GM12878 (cell line): Measurements from ENCODE around the gene MRPS14. TPM values are rescaled to one million over a fixed set of nuclear protein-coding genes. Genes with fewer than 3 reads are reported as not detected.

ENCODE experiments used
- ATAC-seq: fragments of 200-7000 bp; cut with Tn5 transposase; 3 replicates; pipeline ENCODE4 v1.9.1; 2020; ENCODE audit warnings: mild to moderate bottlenecking, moderate library complexity
- BruUV-seq: library from RNA; stranded (reverse); fragments of 400-500 nt; replicated peaks from 2 replicates; lab custom pipeline; 2021; lab: Mats Ljungman, UMichigan
- CTCF ChIA-PET: fragments of 300-600 bp; sonication (Branson Sonifier 250); formaldehyde crosslinking; extraction: SDS; loops from one replicate; lab custom pipeline; 2021; ENCODE audit warnings: inconsistent platforms; lab: Yijun Ruan, JAX
- POLR2A ChIA-PET: fragments of 350-600 bp; formaldehyde crosslinking; extraction: SDS; loops from one replicate; lab custom pipeline; 2021; ENCODE audit warnings: inconsistent platforms; lab: Charles Lee
- RAD21 ChIA-PET: fragments of 300-600 bp; sonication (Branson Sonifier 250); formaldehyde crosslinking; loops from one replicate; lab custom pipeline; 2023; ENCODE audit warnings: antibody characterized with exemption; ENCODE audit not compliant: unreplicated experiment; lab: Charles Lee
- SMC1A ChIA-PET: fragments of 300-600 bp; sonication (Branson Sonifier 250); formaldehyde crosslinking; loops from one replicate; lab custom pipeline; 2023; ENCODE audit not compliant: unreplicated experiment, uncharacterized antibody; lab: Charles Lee
- DNase-seq: peaks from one replicate; pipeline ENCODE4 v3.0.0-alpha.2; 2011; ENCODE audit warnings: low read depth, low spot score
- FAIRE-seq: peaks from 3 replicates; lab custom pipeline; 2011; peaks lifted over from hg19 to GRCh38; lab: Jason Lieb, UNC
- H2AFZ ChIP-seq: 2 replicates; pipeline ENCODE4 v1.6.0; 2011; ENCODE audit warnings: low read depth, low read length, control low read depth; ENCODE audit not compliant: control insufficient read depth
- H3K27ac ChIP-seq: 2 replicates; pipeline ENCODE4 v1.5.1; 2011; ENCODE audit warnings: control low read depth; ENCODE audit not compliant: control insufficient read depth, insufficient read depth
- H3K27me3 ChIP-seq, 2 experiments: replicated peaks in 1 of 2; 2 replicates each; pipeline versions ENCODE4 v1.6.0 to v1.6.1; 2011; ENCODE audit warnings: low read length in 1 of 2; ENCODE audit not compliant: control insufficient read depth in 2 of 2, insufficient read depth in 2 of 2
- H3K36me3 ChIP-seq, 2 experiments: 2 replicates each; pipeline ENCODE4 v1.5.1; 2011; ENCODE audit warnings: low read length in 1 of 2; ENCODE audit not compliant: control insufficient read depth in 2 of 2, insufficient read depth in 2 of 2
- H3K4me1 ChIP-seq: 2 replicates; pipeline ENCODE4 v1.6.1; 2011; ENCODE audit warnings: mild to moderate bottlenecking, low read length, moderate library complexity, mixed read lengths; ENCODE audit not compliant: control insufficient read depth, insufficient read depth
- H3K4me2 ChIP-seq: 2 replicates; pipeline ENCODE4 v1.6.0; 2011; ENCODE audit warnings: control low read depth; ENCODE audit not compliant: control insufficient read depth, insufficient read depth
- H3K4me3 ChIP-seq: fragments of 200-600 bp; sonication (generic); 2 replicates; pipeline ENCODE4 v1.5.1; 2016
- H3K79me2 ChIP-seq: 2 replicates; pipeline ENCODE4 v1.6.0; 2011; ENCODE audit warnings: low read length; ENCODE audit not compliant: control insufficient read depth, insufficient read depth
- H3K9ac ChIP-seq: 2 replicates; pipeline ENCODE4 v1.8.0; 2011; ENCODE audit warnings: low read length, control low read depth, mixed read lengths; ENCODE audit not compliant: control insufficient read depth, insufficient read depth
- H3K9me3 ChIP-seq: replicated peaks from 3 replicates; pipeline ENCODE4 v1.5.1; 2011; ENCODE audit warnings: mild to moderate bottlenecking, low read length; ENCODE audit not compliant: control insufficient read depth, insufficient read depth
- H4K20me1 ChIP-seq: 2 replicates; pipeline ENCODE4 v1.6.0; 2011; ENCODE audit not compliant: control insufficient read depth, insufficient read depth
- CHD4 ChIP-seq: fragments of 200-600 bp; sonication (generic); IDR thresholded peaks from 2 replicates; pipeline ENCODE4 v1.6.1; 2016; ENCODE audit warnings: mild to moderate bottlenecking
- JUND ChIP-seq: IDR thresholded peaks from 2 replicates; pipeline ENCODE4 v1.6.1; 2012; ENCODE audit warnings: low read depth, mild to moderate bottlenecking, low read length, improper control_type of control experiment, moderate library complexity
- KAT2A ChIP-seq: conservative IDR thresholded peaks from 2 replicates; pipeline ENCODE4 v1.6.1; 2011; ENCODE audit warnings: low read depth, low read length; ENCODE audit not compliant: control insufficient read depth
- MTA3 ChIP-seq: IDR thresholded peaks from 2 replicates; pipeline ENCODE4 v1.6.1; 2012; ENCODE audit warnings: low read length, inconsistent platforms, borderline replicate concordance
- MYC ChIP-seq: IDR thresholded peaks from 2 replicates; pipeline ENCODE4 v1.6.1; 2011; ENCODE audit warnings: mild to moderate bottlenecking, low read length, moderate library complexity, inconsistent platforms; ENCODE audit not compliant: insufficient read depth, insufficient replicate concordance, insufficient read length, severe bottlenecking
- NFXL1 ChIP-seq: fragments of 450-650 bp; IDR thresholded peaks from 2 replicates; pipeline ENCODE4 v1.6.1; 2017; ENCODE audit warnings: antibody characterized with exemption, mild to moderate bottlenecking, borderline replicate concordance
- NFYA ChIP-seq: IDR thresholded peaks from 2 replicates; pipeline ENCODE4 v1.6.1; 2011; ENCODE audit warnings: low read depth, mild to moderate bottlenecking, low read length, improper control_type of control experiment, borderline replicate concordance
- STAT1 ChIP-seq: fragments of 450-650 bp; conservative IDR thresholded peaks from 2 replicates; pipeline ENCODE4 v1.6.1; 2014; ENCODE audit warnings: antibody characterized with exemption, mild to moderate bottlenecking
- WGBS: methylation state at CpG from one replicate; pipeline ENCODE4 v1.1.6; 2016; ENCODE audit warnings: low lambda C conversion rate; ENCODE audit not compliant: insufficient replicate concordance, insufficient coverage; ENCODE audit errors: missing lambda C conversion rate; 5-methylcytosine and 5-hydroxymethylcytosine counted together
- in situ Hi-C: fragments of 300-500 bp; cut with MboI; formaldehyde crosslinking; loops from 9 replicates; pipeline ENCODE4 v1.14.3; 2018; ENCODE audit warnings: mixed read lengths
- intact Hi-C: fragments of 100-400 bp; cut with micrococcal nuclease; formaldehyde crosslinking; loops from one replicate; pipeline ENCODE4 v1.14.2; 2022; ENCODE audit not compliant: unreplicated experiment
- polyA plus RNA-seq, 11 experiments: library from polyadenylated mRNA; depleted of rRNA in 4 of 11; unstranded in 6 of 11; stranded (reverse) in 5 of 11; fragments of >200 nt; fragmentation: Nextera tagmentation in 4 of 11; fragmentation: Illumina TruSeq in 1 of 11; extraction: Ambion mirVana in 4 of 11; extraction: Trizol in 1 of 11; gene quantifications; 1 replicate in 1 of 11; 2 replicates in 10 of 11; pipeline versions ENCODE4 v1.2.1 to v1.2.3, GENCODE V29; 2011 to 2016; ENCODE audit warnings: inconsistent platforms in 2 of 11, missing spikeins in 2 of 11, low read depth in 1 of 11
- total RNA-seq, 4 experiments: library from RNA; depleted of rRNA in 3 of 4; stranded (reverse); fragments of >200 nt in 3 of 4; fragmentation: Illumina TruSeq in 1 of 4; extraction: Trizol in 1 of 4; gene quantifications; 2 replicates each; pipeline versions ENCODE4 v1.2.1 to v1.2.3, GENCODE V29; 2013 to 2021
- TF ChIP-seq, protein P1 (sequence below): fragments of 450-650 bp; IDR thresholded peaks from 2 replicates; pipeline ENCODE4 v1.6.1; 2017; ENCODE audit warnings: antibody characterized with exemption, mild to moderate bottlenecking, moderate library complexity
- TF ChIP-seq, protein P2 (sequence below): IDR thresholded peaks from 2 replicates; pipeline ENCODE4 v1.6.1; 2011; ENCODE audit warnings: borderline replicate concordance, low read depth, mild to moderate bottlenecking, moderate library complexity, mixed read lengths, low read length; ENCODE audit not compliant: insufficient read depth; ENCODE audit errors: extremely low read length
- TF ChIP-seq, protein P3 (sequence below): fragments of 450-650 bp; IDR thresholded peaks from 2 replicates; pipeline ENCODE4 v1.6.1; 2016; ENCODE audit warnings: mild to moderate bottlenecking
- TF ChIP-seq, protein P4 (sequence below): fragments of 450-650 bp; IDR thresholded peaks from 2 replicates; pipeline ENCODE4 v1.6.1; 2017; ENCODE audit warnings: mild to moderate bottlenecking

MRPS14 gene
- total and polyA plus RNA-seq, 10 of the 15 experiments (the other 5 are each of a cell fraction or from before 2014, with no cell fraction given), result 31.1 to 224 (median 50.4) TPM

DNA sequence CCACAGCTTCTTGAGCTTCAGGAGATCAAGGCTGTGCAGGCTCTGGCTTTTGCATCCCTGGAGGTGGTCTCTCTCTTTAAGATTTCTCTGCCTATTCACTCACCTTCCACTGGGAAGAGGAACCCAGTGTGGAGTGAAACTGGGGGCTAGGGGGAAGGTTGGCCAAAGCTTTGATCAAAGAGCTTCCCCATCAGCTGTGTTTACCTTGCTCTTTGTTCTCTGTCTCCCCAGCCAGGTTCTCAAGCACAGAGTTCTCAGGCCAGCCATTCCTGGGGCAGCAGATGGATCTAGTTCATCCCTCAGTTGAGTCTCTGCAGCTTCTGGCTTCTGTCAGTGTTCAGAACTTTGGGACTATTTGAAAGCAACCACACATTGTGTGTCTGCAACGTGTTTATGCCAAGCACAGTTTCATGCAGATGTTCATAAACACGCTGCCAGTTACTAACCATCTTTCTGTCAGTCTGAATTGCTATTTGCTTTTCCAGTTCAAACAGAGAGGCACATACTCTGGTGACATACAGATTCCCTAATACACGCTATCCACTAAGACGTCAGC lies 17.2 kb upstream of the MRPS14 start (continued):
- TF ChIP-seq, protein P1, sequence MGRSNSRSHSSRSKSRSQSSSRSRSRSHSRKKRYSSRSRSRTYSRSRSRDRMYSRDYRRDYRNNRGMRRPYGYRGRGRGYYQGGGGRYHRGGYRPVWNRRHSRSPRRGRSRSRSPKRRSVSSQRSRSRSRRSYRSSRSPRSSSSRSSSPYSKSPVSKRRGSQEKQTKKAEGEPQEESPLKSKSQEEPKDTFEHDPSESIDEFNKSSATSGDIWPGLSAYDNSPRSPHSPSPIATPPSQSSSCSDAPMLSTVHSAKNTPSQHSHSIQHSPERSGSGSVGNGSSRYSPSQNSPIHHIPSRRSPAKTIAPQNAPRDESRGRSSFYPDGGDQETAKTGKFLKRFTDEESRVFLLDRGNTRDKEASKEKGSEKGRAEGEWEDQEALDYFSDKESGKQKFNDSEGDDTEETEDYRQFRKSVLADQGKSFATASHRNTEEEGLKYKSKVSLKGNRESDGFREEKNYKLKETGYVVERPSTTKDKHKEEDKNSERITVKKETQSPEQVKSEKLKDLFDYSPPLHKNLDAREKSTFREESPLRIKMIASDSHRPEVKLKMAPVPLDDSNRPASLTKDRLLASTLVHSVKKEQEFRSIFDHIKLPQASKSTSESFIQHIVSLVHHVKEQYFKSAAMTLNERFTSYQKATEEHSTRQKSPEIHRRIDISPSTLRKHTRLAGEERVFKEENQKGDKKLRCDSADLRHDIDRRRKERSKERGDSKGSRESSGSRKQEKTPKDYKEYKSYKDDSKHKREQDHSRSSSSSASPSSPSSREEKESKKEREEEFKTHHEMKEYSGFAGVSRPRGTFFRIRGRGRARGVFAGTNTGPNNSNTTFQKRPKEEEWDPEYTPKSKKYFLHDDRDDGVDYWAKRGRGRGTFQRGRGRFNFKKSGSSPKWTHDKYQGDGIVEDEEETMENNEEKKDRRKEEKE, result no peak
- TF ChIP-seq, all 136 proteins: peak for 0

DNA sequence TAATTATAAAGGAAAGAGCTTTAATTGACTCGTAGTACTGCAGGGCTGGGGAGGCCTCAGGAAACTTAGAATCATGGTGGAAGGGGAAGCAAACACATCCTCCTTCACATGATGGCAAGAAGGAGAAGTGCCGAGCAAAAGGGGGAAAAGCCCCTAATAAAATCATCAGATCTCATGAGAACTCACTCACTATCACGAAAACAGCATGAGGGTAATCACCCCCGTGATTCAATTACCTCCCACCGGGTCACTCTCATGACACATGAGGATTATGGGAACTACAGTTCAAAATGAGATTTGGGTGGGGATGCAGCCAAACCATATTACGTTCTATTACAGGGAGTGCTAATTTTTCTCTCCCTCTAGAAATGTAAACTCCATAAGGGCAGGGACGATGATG lies 14.2 kb upstream of the MRPS14 start:
- Histone ChIP-seq H3K9me3 (no peaks in the 10 kb centered on the region), H3K36me3 (no peaks in the 10 kb centered on the region), H2AFZ (no peak overlapping the region), H3K4me2 (no peak overlapping the region), H3K27me3 (peaks cover 0 to 3% of the 10 kb centered on the region in 2 experiments; a peak in 2 of 4 replicates), H3K79me2 (no peaks in the 10 kb centered on the region), H3K9ac (no peak overlapping the region), H3K4me3 (no peak overlapping the region), H3K27ac (no peak overlapping the region), H3K4me1 (no peaks in the 10 kb centered on the region), H4K20me1 (no peaks in the 10 kb centered on the region)
- RAD21 ChIA-PET, result interaction anchor here (1.6 kb wide), 1 partner anchor 88 kb away, joined by 4 read pairs; no protein-coding TSS in a partner anchor
- ATAC-seq (no peak), DNase-seq (no peak), FAIRE-seq (no peak)
- in situ Hi-C loops, result no loop called here
- WGBS, result 12% methylated on average over 7 of the region's 7 CpGs
- intact Hi-C loops, result no loop called here
- BruUV-seq, result no TSS peak
- CTCF ChIA-PET, result interaction anchor here (0.5 to 1.4 kb wide), 2 partner anchors 8 to 15 kb away, joined by 3 to 4 read pairs; no protein-coding TSS in a partner anchor
- SMC1A ChIA-PET, result interaction anchor here (1.2 kb wide), 1 partner anchor 88 kb away, joined by 4 read pairs; no protein-coding TSS in a partner anchor
- POLR2A ChIA-PET, result no interaction called here
- no peak for TF ChIP-seq MTA3
- TF ChIP-seq, protein P2, sequence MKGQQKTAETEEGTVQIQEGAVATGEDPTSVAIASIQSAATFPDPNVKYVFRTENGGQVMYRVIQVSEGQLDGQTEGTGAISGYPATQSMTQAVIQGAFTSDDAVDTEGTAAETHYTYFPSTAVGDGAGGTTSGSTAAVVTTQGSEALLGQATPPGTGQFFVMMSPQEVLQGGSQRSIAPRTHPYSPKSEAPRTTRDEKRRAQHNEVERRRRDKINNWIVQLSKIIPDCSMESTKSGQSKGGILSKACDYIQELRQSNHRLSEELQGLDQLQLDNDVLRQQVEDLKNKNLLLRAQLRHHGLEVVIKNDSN, result no peak
- TF ChIP-seq, protein P3, sequence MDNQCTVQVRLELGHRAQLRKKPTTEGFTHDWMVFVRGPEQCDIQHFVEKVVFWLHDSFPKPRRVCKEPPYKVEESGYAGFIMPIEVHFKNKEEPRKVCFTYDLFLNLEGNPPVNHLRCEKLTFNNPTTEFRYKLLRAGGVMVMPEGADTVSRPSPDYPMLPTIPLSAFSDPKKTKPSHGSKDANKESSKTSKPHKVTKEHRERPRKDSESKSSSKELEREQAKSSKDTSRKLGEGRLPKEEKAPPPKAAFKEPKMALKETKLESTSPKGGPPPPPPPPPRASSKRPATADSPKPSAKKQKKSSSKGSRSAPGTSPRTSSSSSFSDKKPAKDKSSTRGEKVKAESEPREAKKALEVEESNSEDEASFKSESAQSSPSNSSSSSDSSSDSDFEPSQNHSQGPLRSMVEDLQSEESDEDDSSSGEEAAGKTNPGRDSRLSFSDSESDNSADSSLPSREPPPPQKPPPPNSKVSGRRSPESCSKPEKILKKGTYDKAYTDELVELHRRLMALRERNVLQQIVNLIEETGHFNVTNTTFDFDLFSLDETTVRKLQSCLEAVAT, result no peak
- no peak for TF ChIP-seq NFYA
- TF ChIP-seq, protein P4, sequence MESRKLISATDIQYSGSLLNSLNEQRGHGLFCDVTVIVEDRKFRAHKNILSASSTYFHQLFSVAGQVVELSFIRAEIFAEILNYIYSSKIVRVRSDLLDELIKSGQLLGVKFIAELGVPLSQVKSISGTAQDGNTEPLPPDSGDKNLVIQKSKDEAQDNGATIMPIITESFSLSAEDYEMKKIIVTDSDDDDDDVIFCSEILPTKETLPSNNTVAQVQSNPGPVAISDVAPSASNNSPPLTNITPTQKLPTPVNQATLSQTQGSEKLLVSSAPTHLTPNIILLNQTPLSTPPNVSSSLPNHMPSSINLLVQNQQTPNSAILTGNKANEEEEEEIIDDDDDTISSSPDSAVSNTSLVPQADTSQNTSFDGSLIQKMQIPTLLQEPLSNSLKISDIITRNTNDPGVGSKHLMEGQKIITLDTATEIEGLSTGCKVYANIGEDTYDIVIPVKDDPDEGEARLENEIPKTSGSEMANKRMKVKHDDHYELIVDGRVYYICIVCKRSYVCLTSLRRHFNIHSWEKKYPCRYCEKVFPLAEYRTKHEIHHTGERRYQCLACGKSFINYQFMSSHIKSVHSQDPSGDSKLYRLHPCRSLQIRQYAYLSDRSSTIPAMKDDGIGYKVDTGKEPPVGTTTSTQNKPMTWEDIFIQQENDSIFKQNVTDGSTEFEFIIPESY, result no peak
- no peak for TF ChIP-seq KAT2A
- no peak for TF ChIP-seq JUND
- no peak for TF ChIP-seq CHD4
- TF ChIP-seq NFXL1, result no peak
- no peak for TF ChIP-seq STAT1
- TF ChIP-seq MYC, result no peak
